Breast epithelium (tissue), 3 donors: ENCODE data around the gene ARHGDIB.

Experiments
- POLR2A ChIP-seq: fragments of 450-650 bp; IDR thresholded peaks from one replicate; pipeline ENCODE4 v1.6.1; 2016; ENCODE audit warnings: antibody characterized with exemption, mild to moderate bottlenecking, moderate library complexity
- TF ChIP-seq, protein P1 (sequence below), 3 donors: fragments of 450-650 bp; IDR thresholded peaks; one replicate each; pipeline ENCODE4 v1.5.1; 2016 to 2017; ENCODE audit warnings: antibody characterized with exemption in 3 of 3, mild to moderate bottlenecking in 3 of 3, moderate library complexity in 3 of 3

DNA sequence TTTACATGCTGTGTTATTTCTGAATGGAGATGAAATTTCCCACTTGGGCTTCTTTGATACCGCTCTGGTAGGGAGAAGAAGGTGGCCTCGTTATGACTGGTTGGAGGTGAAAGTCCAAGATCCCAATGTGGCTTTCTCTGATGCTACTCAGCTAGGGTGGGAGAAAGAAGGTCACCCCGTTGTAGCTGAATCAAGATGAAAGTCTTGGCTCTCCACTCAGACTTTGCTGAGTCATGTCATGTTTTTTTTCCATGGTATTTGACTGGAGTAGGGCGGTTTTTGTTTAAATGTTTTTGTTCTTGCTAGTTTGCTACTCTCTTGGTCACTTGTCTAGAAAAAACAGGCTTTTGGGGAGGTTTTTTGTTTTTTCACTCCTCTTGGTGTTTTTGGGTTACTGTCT lies 9.1 kb upstream of the ARHGDIB start:
- TF ChIP-seq, protein P1, sequence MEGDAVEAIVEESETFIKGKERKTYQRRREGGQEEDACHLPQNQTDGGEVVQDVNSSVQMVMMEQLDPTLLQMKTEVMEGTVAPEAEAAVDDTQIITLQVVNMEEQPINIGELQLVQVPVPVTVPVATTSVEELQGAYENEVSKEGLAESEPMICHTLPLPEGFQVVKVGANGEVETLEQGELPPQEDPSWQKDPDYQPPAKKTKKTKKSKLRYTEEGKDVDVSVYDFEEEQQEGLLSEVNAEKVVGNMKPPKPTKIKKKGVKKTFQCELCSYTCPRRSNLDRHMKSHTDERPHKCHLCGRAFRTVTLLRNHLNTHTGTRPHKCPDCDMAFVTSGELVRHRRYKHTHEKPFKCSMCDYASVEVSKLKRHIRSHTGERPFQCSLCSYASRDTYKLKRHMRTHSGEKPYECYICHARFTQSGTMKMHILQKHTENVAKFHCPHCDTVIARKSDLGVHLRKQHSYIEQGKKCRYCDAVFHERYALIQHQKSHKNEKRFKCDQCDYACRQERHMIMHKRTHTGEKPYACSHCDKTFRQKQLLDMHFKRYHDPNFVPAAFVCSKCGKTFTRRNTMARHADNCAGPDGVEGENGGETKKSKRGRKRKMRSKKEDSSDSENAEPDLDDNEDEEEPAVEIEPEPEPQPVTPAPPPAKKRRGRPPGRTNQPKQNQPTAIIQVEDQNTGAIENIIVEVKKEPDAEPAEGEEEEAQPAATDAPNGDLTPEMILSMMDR (IDR thresholded peaks at IDR 0.05): no peak
- TF ChIP-seq POLR2A: no peak
